HG03097 (cell line): ENCODE measurements around the gene RUSC2.
"Not testable (repeated sequence)": the region's sequence is repeated elsewhere in the genome, so short reads cannot be mapped to it uniquely, and the experiment has no call there.

Experiments used
- ATAC-seq: cut with Tn5 transposase; IDR thresholded peaks from one replicate; pipeline ENCODE4 v1.9.1; 2021; ENCODE audit not compliant: unreplicated experiment, low FRiP score

Gene RUSC2

GRCh38 chr9:35490155-35490909 lies 421 bp downstream of the RUSC2 start:
- no peak for ATAC-seq

GRCh38 chr9:35490910-35491465 lies 1.1 kb downstream of the RUSC2 start:
- no peak for ATAC-seq

GRCh38 chr9:35493119-35493518 lies 3.2 kb downstream of the RUSC2 start:
- ATAC-seq: not testable (repeated sequence)

GRCh38 chr9:35495984-35496383 lies 6.1 kb downstream of the RUSC2 start:
- no peak for ATAC-seq

- not testable (repeated sequence) for ATAC-seq
Observed at GRCh38 chr9:35498245-35498644, 8.3 kb downstream of the RUSC2 start.

- no peak for ATAC-seq
Observed at GRCh38 chr9:35499029-35499700, 9.3 kb downstream of the RUSC2 start.

GRCh38 chr9:35499701-35500030 lies 9.8 kb downstream of the RUSC2 start:
- no peak for ATAC-seq

GRCh38 chr9:35500130-35500748 lies 10.3 kb downstream of the RUSC2 start:
- no peak for ATAC-seq

GRCh38 chr9:35501946-35502345 lies 12.0 kb downstream of the RUSC2 start:
- ATAC-seq: no peak

- no peak for ATAC-seq
Observed at GRCh38 chr9:35506359-35506758, 16.4 kb downstream of the RUSC2 start.

GRCh38 chr9:35508069-35508468 lies 18.2 kb downstream of the RUSC2 start:
- no peak for ATAC-seq

- ATAC-seq: no peak
Observed at GRCh38 chr9:35510383-35510753, 20.5 kb downstream of the RUSC2 start.

- no peak for ATAC-seq
Observed at GRCh38 chr9:35510754-35511428, 21.0 kb downstream of the RUSC2 start.

- ATAC-seq: no peak
Observed at GRCh38 chr9:35511453-35511852, 21.5 kb downstream of the RUSC2 start.

- ATAC-seq: no peak
Observed at GRCh38 chr9:35515766-35516165, 25.9 kb downstream of the RUSC2 start.

GRCh38 chr9:35516479-35516878 lies 26.6 kb downstream of the RUSC2 start:
- ATAC-seq: no peak

GRCh38 chr9:35517131-35517530 lies 27.2 kb downstream of the RUSC2 start:
- no peak for ATAC-seq

GRCh38 chr9:35517552-35518224 lies 27.8 kb downstream of the RUSC2 start:
- ATAC-seq: no peak

GRCh38 chr9:35518225-35518821 lies 28.4 kb downstream of the RUSC2 start:
- ATAC-seq: no peak
